ENCODE measurements around the gene SKP1.

SKP1 gene

GRCh38 chr5:134143944-134144941 lies 32.5 kb downstream of the SKP1 start:
- no peak for DNase-seq

DNA sequence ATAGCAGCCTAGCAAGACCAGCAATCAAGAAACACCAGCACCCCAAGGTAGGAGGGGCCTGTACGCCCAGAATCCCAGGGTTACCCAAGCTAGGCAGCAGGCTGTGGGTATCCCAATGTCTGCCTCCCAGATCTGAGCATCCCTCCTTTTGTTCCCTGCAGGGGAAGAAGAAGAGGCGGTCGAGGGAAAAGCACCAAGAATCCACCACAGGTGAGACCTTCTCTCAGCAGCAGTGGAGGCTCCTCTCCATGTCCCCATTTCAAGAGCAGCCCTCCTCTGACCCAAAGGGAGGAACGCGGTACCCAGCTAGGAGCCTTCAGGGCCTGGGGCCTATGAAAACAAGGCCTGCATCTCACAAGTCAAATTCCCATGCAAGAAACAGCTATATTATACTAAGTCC lies 33.3 kb downstream of the SKP1 start:
- DNase-seq: no peak

GRCh38 chr5:134142806-134143205 lies 33.9 kb downstream of the SKP1 start:
- DNase-seq: no peak

DNA sequence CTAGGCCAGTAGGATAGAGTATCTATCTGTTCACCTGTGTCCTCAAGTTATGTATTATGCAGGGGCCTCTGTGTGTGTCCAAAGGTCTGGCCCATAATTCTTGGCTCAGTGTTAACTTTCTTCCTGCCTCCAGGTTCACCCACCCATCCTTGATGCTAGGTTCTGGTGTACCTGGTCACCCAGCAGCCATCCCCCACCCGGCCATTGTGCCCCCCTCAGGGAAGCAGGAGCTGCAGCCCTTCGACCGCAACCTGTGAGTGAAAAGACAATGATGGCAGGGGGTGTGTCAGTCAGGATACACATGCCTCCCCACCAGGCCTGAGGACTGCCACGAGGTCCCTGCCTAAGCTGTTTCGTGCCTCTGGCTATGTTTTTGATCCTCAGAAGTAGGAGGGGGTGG lies 34.7 kb downstream of the SKP1 start:
- DNase-seq: no peak

DNA sequence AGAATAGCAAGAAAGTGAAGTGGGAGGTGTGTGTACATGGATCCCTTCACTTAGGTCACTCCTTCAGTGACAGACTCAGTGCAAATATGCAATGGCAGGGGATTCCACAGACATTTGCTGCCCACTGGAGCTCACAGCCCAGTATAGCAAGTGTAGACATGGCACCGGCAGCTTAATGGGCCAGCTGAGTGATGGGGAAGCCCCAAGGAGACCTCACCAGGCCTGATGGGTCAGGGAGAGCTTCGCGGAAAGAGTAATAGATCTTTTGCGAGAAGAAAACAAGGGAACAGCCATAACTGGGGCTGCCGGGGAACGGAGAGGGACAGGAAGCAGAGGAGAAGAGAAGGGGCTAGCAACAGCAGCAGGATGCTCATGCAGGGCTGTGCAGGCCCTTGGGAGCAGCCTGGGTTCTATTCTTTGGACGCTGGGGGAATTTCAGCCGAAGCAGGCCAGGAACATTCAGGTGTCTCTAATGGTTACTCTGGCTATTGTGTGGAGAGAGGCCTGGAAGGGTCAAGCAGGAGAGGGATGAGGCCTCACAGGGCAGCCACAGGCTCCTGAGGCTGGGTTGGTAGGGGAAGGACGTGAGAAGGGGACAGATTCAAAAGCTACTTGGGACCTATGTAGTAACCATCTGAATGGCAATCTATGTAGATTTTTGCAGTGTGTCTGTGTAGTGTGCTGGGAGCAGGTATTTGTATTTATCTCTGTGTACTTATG lies 35.3 kb downstream of the SKP1 start:
- DNase-seq: no peak

DNA sequence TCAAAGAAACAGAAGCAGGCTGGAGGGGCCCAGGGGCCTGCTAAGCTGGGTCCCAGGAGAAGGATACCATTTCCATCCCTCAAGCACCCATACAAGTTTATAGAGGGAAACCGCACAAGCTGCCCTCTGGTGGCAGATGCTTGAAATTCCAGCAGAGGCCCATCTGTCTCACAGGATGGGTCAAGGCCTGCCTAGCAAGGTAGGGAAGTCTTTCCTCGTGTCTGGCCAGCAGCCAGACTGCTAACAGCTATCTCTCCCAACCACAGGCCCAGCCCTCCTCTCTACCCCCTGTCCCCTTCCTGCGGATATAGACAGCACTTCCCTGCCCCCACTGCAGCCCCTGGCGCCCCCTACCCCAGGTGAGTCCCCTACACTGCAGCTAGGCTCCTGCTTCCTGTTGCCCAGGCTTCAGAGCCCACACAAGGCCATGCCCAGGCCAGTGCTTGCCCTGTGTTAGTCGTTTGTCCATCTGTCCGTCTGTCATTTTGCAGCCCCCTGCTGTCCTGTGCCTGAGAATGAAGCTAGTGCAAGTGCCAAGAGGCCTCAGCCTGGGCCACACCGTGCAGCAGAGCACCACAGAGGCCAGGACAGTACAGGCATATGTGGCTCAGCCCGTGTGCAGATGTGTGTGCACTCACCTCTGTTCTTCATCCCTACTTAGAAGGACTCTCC lies 36.1 kb downstream of the SKP1 start:
- DNase-seq: peak in 25 of 56 donors; percentile 15 to 76 (median 34)

- no peak for DNase-seq
Observed at GRCh38 chr5:134139891-134140469, 36.8 kb downstream of the SKP1 start.

GRCh38 chr5:134139377-134139851 lies 37.3 kb downstream of the SKP1 start:
- DNase-seq: peak in 2 of 56 donors; percentile 27 to 28

DNA sequence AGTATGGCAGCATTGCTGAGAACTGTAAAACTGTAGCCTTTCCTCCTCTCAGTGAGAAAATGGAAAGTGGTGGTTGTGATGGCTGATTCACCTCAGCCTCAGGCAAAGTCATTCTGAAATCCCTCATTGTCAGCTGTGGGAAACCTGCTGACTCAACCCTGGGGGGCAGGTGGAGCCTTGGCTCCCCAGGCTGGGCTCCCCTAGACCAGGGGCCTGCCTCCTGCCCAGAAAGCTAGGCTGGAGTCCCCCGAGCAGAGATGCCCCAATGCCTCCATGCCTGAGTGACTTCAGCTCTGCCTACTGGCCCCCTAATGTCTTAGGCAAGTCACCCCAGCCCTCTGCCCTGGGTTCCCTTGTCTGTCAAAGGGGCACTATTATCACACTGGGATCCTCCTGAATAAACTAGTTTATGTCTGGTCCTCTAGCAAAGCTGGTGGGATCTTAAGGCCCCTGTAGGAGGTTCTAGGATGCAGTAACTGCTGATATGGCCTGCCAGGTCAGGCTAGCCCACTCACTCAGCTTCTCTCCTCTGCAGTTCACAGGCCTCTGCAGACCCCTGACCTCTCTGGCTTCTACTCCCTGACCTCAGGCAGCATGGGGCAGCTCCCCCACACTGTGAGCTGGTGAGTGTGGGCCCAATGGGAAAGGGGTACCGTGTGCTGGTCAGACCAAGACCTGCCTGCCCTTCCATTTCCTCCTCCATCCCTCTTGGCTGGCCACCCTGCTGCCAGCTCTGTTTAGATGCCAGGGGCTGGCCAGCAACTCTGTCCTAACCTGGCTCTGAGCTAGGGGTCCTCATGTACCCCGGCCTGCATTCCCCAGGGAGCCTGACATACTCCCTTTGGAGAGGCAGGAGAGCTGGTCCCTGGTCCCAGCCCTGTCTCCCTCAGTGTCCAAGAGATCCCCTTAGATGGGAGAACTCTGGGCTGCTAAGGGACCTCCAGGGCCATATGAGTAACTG lies 38.1 kb downstream of the SKP1 start:
- no peak for DNase-seq

- no peak for DNase-seq
Observed at GRCh38 chr5:134136771-134137170, 40.0 kb downstream of the SKP1 start.

- no peak for DNase-seq
Observed at GRCh38 chr5:134136221-134136631, 40.5 kb downstream of the SKP1 start.

DNA sequence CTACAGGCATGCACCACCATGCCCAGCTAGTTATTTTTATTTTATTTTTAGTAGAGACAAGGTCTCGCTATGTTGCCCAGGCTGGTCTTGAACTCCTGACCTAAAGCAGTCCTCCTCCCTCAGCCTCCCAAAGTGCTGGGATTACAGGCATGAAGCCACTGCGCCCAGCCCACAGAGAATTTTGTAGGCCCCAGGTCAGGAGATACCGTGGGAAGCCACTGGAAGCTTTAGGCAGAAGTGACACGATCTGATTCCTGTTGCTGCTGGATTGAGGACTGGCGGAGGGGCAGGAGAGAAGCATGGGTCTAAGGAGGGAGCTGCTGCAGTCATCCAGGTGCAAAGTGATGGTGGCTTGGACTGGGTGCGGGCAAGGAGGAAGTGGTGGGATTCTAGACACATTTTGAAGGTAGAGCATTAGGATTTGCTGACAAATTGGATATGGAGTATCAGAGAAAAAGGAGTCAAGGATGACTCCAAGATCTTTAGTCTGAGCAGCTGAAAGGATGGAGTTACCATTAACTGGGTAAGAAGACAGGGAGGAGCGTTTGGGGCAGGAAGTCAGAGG lies 41.6 kb downstream of the SKP1 start:
- DNase-seq: no peak

- DNase-seq: no peak
Observed at GRCh38 chr5:134133995-134134541, 42.7 kb downstream of the SKP1 start.

GRCh38 chr5:134133188-134133994 lies 43.4 kb downstream of the SKP1 start:
- no peak for DNase-seq

DNA sequence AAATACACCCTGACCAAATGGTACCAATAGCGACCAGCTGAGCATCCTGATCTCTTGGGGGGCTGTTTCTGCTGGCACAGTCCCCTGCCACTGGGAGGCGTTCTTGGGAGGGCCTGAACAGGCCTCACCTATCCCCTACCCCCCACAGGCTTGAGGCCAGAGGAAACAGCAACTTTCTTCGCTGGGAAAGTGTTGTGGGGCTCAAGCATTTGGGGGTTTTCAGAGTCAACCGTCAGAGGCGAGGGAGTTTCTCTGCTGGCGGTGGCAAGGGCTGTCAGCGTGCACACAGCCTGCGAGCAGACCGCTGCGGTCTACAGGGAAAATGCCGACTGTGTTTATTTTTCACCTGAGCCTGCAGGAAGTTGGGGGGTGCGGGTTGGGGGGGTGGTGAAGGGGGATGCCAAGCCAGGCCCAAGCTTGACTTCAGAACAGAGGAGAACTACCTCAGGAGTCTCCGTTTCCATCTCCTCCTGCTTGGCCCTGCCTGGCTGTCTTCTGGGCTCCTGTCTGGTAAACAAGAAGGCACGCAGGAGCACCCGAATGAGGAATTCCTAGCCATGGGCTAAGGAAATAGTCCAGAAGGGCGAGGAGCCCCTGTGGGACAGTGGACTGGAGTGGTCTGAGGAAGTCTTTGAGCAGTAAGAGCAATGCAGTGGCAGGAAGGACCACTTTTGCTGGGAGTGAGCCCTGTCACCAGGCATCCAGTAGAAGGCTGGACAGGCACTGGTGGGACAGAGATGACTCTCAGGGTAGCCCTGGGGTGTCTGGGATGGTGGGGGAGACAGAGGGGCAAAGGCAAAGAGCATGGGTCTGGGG lies 44.2 kb downstream of the SKP1 start:
- no peak for DNase-seq

DNA sequence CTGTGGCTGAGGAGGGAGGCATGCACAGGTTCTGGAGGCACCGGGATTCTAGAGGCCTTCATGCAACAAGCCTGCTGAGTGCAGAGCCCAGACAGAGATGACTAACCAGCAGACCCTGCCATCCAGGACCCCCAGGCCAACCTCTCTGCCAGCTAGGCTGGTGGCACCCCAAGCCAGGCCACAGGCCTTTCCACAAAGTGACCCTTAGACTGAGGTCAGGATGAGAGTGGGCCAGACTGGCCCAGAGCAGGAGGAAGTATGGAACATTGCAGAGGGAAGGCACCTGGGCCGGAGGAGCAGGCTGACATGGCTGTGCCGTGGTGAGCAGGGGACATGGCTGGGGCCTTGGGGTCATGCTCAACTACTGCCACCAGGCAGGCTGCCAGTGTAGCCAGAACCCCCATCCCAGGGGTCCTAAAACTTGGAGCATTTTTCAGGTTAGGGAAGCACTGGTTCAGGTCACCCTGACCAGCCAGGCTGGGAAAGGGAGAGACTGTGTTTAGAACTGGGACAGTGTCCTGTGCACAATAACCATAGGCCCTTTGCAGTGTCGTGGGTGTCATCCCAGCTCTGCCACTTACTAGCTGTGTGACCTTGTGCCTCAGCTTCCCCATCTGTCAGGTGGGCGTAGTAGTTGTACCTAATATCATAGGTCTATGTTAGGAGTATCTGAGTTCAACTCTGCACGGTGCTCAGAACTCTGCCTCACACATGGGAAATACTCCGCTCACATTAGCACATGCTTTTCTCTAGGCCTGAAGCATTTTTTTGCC lies 45.0 kb downstream of the SKP1 start:
- DNase-seq: no peak

DNA sequence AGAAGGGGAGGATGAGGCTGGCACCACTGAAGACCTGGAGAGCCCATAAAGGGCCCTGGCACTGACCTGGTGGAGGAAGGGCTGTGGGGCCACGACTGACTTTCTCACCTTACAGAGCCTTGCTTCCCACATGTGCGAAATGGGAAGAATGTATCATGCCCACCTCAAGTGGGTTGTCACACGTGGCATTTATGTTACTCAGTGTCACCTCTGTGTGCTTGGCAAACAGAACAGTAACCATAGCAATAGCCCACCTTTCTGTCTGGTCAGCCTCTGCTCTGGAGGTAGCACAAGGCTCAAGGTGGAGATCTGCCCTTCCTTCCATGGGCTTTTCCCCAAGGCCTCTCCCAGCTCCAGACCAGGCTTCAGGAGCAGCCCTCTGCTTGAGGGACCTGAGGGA lies 45.6 kb downstream of the SKP1 start:
- no peak for DNase-seq
